ENCODE measurements around the gene SMPD3.

- TF ChIP-seq CTCF (conservative IDR thresholded peaks at IDR 0.05; ENCODE audit: low read depth, low read length) = no peak
- TF ChIP-seq SMC3 (IDR thresholded peaks at IDR 0.05; ENCODE audit: low read depth, low read length) = no peak
- no peak for TF ChIP-seq RAD21 (IDR thresholded peaks at IDR 0.05; ENCODE audit: low read length)
- TF ChIP-seq POLR2A (IDR thresholded peaks at IDR 0.05; ENCODE audit: low read depth, low read length) = no peak
- TF ChIP-seq CEBPB (IDR thresholded peaks at IDR 0.05; ENCODE audit: low read depth, low read length) = no peak
- TF ChIP-seq MXI1 (IDR thresholded peaks at IDR 0.05; ENCODE audit: borderline replicate concordance, low read depth, low read length) = no peak
- no peak for TF ChIP-seq RFX5 (IDR thresholded peaks at IDR 0.05; ENCODE audit: low read depth, low read length)
- no peak for TF ChIP-seq MAZ (IDR thresholded peaks at IDR 0.05; ENCODE audit: borderline replicate concordance, low read depth, low read length)
- no peak for TF ChIP-seq USF2 (IDR thresholded peaks at IDR 0.05; ENCODE audit: low read depth, low read length)
- TF ChIP-seq FOS (IDR thresholded peaks at IDR 0.05; ENCODE audit: low read depth, low read length) = no peak
- TF ChIP-seq BHLHE40 (IDR thresholded peaks at IDR 0.05; ENCODE audit: low read depth, low read length) = no peak
- no peak for TF ChIP-seq NFE2L2 (IDR thresholded peaks at IDR 0.05; ENCODE audit: low read depth, low read length)
- no peak for TF ChIP-seq MAFK (IDR thresholded peaks at IDR 0.05; ENCODE audit: low read depth, low read length)
Measured at GRCh38 chr16:68362262-68362913, 85.9 kb downstream of the SMPD3 start.

All from IMR-90 (cell line).